SK-N-SH (cell line): ENCODE measurements around the gene TBC1D5.

Experiments
- CHD2 ChIP-seq: fragments of 150-350 bp; IDR thresholded peaks from 2 replicates; pipeline ENCODE4 v1.6.1; 2018; ENCODE audit warnings: low read length; ENCODE audit not compliant: partially characterized antibody
- CTCF ChIP-seq: fragments of 200-600 bp; sonication (generic); IDR thresholded peaks from 2 replicates; pipeline ENCODE4 v1.6.1; 2017; ENCODE audit warnings: antibody characterized with exemption, mild to moderate bottlenecking, moderate library complexity
- ELF1 ChIP-seq: IDR thresholded peaks from 2 replicates; pipeline ENCODE4 v1.4.0; 2012
- EP300 ChIP-seq, 2 experiments: IDR thresholded peaks; 2 replicates each; pipeline versions ENCODE4 v1.4.0 to v1.6.1; 2012; ENCODE audit warnings: borderline replicate concordance in 1 of 2, low read depth in 1 of 2, low read length in 1 of 2
- EZH2phosphoT487 ChIP-seq: fragments of 200-600 bp; sonication (generic); IDR thresholded peaks from 2 replicates; pipeline ENCODE4 v1.6.1; 2017; ENCODE audit warnings: low read depth, mixed run types, mild to moderate bottlenecking, antibody characterized with exemption, moderate library complexity, borderline replicate concordance
- GABPA ChIP-seq: IDR thresholded peaks from 2 replicates; pipeline ENCODE4 v1.4.0; 2012; ENCODE audit warnings: low read depth, mild to moderate bottlenecking
- JUND ChIP-seq: IDR thresholded peaks from 2 replicates; pipeline ENCODE4 v1.4.0; 2012
- RAD21 ChIP-seq: IDR thresholded peaks from 2 replicates; pipeline ENCODE4 v1.6.1; 2012; ENCODE audit warnings: mild to moderate bottlenecking, low read length
- TAF1 ChIP-seq: IDR thresholded peaks from 2 replicates; pipeline ENCODE4 v1.6.1; 2012; ENCODE audit warnings: low read depth, mild to moderate bottlenecking, low read length, moderate library complexity, borderline replicate concordance
- USF2 ChIP-seq: fragments of 150-350 bp; IDR thresholded peaks from 2 replicates; pipeline ENCODE4 v1.6.1; 2017; ENCODE audit warnings: antibody characterized with exemption, low read length, low read depth, borderline replicate concordance
- TF ChIP-seq, protein P1 (sequence below): IDR thresholded peaks from 2 replicates; pipeline ENCODE4 v1.4.0; 2012; ENCODE audit warnings: low read depth
- TF ChIP-seq, protein P2 (sequence below): IDR thresholded peaks from 2 replicates; pipeline ENCODE4 v1.6.1; 2012; ENCODE audit warnings: mild to moderate bottlenecking, low read depth, low read length, moderate library complexity
- TF ChIP-seq, protein P3 (sequence below): IDR thresholded peaks from 2 replicates; pipeline ENCODE4; 2012

DNA sequence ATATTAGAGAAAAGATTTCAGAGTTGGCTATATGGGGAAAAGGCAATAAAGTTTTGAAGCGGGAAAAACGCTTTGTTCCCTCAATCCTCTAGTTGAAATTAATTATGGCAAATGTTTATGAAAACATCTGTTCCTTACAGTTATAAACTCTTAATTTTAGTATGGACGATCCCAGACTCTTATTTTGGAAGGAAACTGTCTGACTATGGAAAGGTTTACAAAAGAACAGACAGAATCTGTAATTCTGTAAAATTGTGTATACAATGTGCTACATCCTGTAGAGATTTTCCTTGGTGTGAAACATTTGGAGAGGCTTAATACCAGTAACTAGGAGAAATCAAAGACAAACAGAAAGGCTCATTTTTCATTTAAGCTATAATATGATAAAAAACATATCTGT is 311.8 kb downstream of the TBC1D5 start:
- no peak for TF ChIP-seq GABPA
- TF ChIP-seq CTCF, result no peak
- TF ChIP-seq, protein P1, sequence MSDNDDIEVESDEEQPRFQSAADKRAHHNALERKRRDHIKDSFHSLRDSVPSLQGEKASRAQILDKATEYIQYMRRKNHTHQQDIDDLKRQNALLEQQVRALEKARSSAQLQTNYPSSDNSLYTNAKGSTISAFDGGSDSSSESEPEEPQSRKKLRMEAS, result no peak
- TF ChIP-seq USF2, result no peak
- no peak for TF ChIP-seq EZH2phosphoT487
- TF ChIP-seq, protein P2, sequence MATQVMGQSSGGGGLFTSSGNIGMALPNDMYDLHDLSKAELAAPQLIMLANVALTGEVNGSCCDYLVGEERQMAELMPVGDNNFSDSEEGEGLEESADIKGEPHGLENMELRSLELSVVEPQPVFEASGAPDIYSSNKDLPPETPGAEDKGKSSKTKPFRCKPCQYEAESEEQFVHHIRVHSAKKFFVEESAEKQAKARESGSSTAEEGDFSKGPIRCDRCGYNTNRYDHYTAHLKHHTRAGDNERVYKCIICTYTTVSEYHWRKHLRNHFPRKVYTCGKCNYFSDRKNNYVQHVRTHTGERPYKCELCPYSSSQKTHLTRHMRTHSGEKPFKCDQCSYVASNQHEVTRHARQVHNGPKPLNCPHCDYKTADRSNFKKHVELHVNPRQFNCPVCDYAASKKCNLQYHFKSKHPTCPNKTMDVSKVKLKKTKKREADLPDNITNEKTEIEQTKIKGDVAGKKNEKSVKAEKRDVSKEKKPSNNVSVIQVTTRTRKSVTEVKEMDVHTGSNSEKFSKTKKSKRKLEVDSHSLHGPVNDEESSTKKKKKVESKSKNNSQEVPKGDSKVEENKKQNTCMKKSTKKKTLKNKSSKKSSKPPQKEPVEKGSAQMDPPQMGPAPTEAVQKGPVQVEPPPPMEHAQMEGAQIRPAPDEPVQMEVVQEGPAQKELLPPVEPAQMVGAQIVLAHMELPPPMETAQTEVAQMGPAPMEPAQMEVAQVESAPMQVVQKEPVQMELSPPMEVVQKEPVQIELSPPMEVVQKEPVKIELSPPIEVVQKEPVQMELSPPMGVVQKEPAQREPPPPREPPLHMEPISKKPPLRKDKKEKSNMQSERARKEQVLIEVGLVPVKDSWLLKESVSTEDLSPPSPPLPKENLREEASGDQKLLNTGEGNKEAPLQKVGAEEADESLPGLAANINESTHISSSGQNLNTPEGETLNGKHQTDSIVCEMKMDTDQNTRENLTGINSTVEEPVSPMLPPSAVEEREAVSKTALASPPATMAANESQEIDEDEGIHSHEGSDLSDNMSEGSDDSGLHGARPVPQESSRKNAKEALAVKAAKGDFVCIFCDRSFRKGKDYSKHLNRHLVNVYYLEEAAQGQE, result no peak
- TF ChIP-seq, protein P3, sequence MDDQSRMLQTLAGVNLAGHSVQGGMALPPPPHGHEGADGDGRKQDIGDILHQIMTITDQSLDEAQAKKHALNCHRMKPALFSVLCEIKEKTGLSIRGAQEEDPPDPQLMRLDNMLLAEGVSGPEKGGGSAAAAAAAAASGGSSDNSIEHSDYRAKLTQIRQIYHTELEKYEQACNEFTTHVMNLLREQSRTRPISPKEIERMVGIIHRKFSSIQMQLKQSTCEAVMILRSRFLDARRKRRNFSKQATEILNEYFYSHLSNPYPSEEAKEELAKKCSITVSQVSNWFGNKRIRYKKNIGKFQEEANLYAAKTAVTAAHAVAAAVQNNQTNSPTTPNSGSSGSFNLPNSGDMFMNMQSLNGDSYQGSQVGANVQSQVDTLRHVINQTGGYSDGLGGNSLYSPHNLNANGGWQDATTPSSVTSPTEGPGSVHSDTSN, result no peak
- no peak for TF ChIP-seq TAF1
- TF ChIP-seq EP300 (IDR thresholded peaks at IDR 0.05; ENCODE audit: borderline replicate concordance in 1 of 2, low read depth in 1 of 2, low read length in 1 of 2), result no peak
- TF ChIP-seq CHD2, result no peak
- TF ChIP-seq JUND, result no peak
- TF ChIP-seq ELF1, result no peak
- no peak for TF ChIP-seq RAD21
